Measurements from ENCODE around the gene UBE2Z.

The UBE2Z gene

GRCh38 chr17:48961516-48962233 is 53.5 kb downstream of the UBE2Z start:
- Mint-ChIP-seq H3K36me3 (ENCODE audit: low read depth) (no peaks in the 10 kb centered on the region), H3K4me1 (ENCODE audit: low read depth) (no peaks in the 10 kb centered on the region), H3K27me3 (ENCODE audit: low read depth) (peaks cover 24% of the 10 kb centered on the region), H3K27ac (no peak overlapping the region), H3K9me3 (no peaks in the 10 kb centered on the region), H3K4me3 (no peak overlapping the region)

GRCh38 chr17:48970224-48970623 is 62.0 kb downstream of the UBE2Z start:
- no peaks in the 10 kb centered on the region for H3K36me3 Mint-ChIP-seq (ENCODE audit: low read depth)
- H3K4me3 Mint-ChIP-seq: no peak overlapping the region
- H3K27me3 Mint-ChIP-seq (ENCODE audit: low read depth): peaks cover 25% of the 10 kb centered on the region

GRCh38 chr17:48970865-48971687 is 62.9 kb downstream of the UBE2Z start:
- Mint-ChIP-seq H3K36me3 (ENCODE audit: low read depth) (no peaks in the 10 kb centered on the region), H3K27me3 (ENCODE audit: low read depth) (peaks cover 25% of the 10 kb centered on the region), H3K4me1 (ENCODE audit: low read depth) (peaks cover 2% of the 10 kb centered on the region), H3K4me3 (no peak overlapping the region), H3K27ac (no peak overlapping the region), H3K9me3 (no peaks in the 10 kb centered on the region)

More at GRCh38 chr17:48970224-48970623, 62.0 kb downstream of the UBE2Z start:
- Mint-ChIP-seq H3K27ac (no peak overlapping the region), H3K9me3 (no peaks in the 10 kb centered on the region), H3K4me1 (ENCODE audit: low read depth) (peaks cover 2% of the 10 kb centered on the region)

GRCh38 chr17:48972749-48973097 is 64.5 kb downstream of the UBE2Z start:
- no peaks in the 10 kb centered on the region for H3K9me3 Mint-ChIP-seq
- peaks cover 21% of the 10 kb centered on the region for H3K27me3 Mint-ChIP-seq (ENCODE audit: low read depth)
- no peaks in the 10 kb centered on the region for H3K36me3 Mint-ChIP-seq (ENCODE audit: low read depth)
- no peaks in the 10 kb centered on the region for H3K4me1 Mint-ChIP-seq (ENCODE audit: low read depth)
- no peak overlapping the region for H3K27ac Mint-ChIP-seq
- no peak overlapping the region for H3K4me3 Mint-ChIP-seq

GRCh38 chr17:48973806-48974205 is 65.6 kb downstream of the UBE2Z start:
- H3K4me3 Mint-ChIP-seq: no peak overlapping the region
- no peak overlapping the region for H3K27ac Mint-ChIP-seq
- H3K9me3 Mint-ChIP-seq: no peaks in the 10 kb centered on the region
- no peaks in the 10 kb centered on the region for H3K36me3 Mint-ChIP-seq (ENCODE audit: low read depth)
- peaks cover 16% of the 10 kb centered on the region for H3K27me3 Mint-ChIP-seq (ENCODE audit: low read depth)
- no peaks in the 10 kb centered on the region for H3K4me1 Mint-ChIP-seq (ENCODE audit: low read depth)

Data from T-helper 1 cell treated with Interleukin-12 subunit alpha and Interleukin-12 subunit beta and Interleukin-4 antibody, amounts not matched to agents 30 μg/mL and 1 μg/mL, for 36 hours (primary cell).